Transverse colon (tissue), 4 donors: Measurements from ENCODE around the gene TMEM181.

Source experiments
- EP300 ChIP-seq: sonication (generic); formaldehyde crosslinking; IDR thresholded peaks from one replicate; pipeline ENCODE4 v1.6.1; 2017; ENCODE audit warnings: antibody characterized with exemption, low read depth
- POLR2A ChIP-seq: fragments of 450-650 bp; IDR thresholded peaks from one replicate; pipeline ENCODE4 v1.6.1; 2016; ENCODE audit warnings: antibody characterized with exemption, mild to moderate bottlenecking, moderate library complexity
- POLR2AphosphoS5 ChIP-seq, 3 donors: sonication (generic); formaldehyde crosslinking; IDR thresholded peaks; one replicate each; pipeline ENCODE4 v1.6.1; 2016; ENCODE audit warnings: antibody characterized with exemption in 3 of 3
- TF ChIP-seq, protein P1 (sequence below), 5 experiments: fragments of 200-600 bp in 3 of 5; fragments of 450-650 bp in 2 of 5; sonication (generic) in 3 of 5; IDR thresholded peaks; 1 replicate in 2 of 5; 2 replicates in 3 of 5; pipeline ENCODE4 v1.5.1; 2016 to 2017; ENCODE audit warnings: antibody characterized with exemption in 5 of 5, inconsistent platforms in 3 of 5, mild to moderate bottlenecking in 2 of 5, moderate library complexity in 1 of 5

DNA sequence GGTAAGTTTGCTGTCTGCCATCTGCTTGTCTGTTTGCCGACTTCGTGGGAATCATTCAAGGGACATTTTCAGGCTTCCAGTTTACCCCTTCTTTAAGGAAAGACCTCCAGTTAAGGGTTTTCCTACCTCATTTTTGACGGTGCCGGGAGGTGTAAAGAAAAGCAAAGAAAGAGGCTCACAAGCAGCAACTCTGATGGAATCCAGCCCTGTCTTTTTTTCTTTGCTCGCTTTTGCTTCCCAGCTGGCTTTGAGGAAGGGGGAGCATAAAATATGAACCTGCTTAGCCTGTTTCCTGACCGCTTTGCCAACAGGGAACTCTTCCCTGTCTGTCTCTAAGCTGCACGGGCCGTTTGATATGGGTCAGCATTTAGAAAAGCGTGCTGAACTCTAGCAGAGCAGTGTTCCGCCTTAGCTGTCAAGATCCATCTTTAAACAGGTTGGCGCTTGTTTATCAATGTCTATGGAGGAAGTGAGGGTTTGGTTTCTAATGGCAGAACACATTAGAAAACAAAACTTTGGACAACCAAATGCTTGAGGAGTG, 103.8 kb downstream of the TMEM181 start:
- TF ChIP-seq EP300: no peak
- no peak for TF ChIP-seq POLR2A
- TF ChIP-seq, protein P1, sequence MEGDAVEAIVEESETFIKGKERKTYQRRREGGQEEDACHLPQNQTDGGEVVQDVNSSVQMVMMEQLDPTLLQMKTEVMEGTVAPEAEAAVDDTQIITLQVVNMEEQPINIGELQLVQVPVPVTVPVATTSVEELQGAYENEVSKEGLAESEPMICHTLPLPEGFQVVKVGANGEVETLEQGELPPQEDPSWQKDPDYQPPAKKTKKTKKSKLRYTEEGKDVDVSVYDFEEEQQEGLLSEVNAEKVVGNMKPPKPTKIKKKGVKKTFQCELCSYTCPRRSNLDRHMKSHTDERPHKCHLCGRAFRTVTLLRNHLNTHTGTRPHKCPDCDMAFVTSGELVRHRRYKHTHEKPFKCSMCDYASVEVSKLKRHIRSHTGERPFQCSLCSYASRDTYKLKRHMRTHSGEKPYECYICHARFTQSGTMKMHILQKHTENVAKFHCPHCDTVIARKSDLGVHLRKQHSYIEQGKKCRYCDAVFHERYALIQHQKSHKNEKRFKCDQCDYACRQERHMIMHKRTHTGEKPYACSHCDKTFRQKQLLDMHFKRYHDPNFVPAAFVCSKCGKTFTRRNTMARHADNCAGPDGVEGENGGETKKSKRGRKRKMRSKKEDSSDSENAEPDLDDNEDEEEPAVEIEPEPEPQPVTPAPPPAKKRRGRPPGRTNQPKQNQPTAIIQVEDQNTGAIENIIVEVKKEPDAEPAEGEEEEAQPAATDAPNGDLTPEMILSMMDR (IDR thresholded peaks at IDR 0.05): no peak
- peak in 2 of 3 donors; percentile 16 to 22 for TF ChIP-seq POLR2AphosphoS5 (IDR thresholded peaks at IDR 0.05)
